Kidney (tissue), 14 donors: ENCODE data around the gene PTF1A. TPM values are rescaled to one million over a fixed set of nuclear protein-coding genes. Genes with fewer than 3 reads are reported as not detected.

Experiments used
- DNase-seq, 5 donors: peaks; one replicate each; pipeline ENCODE4 v3.0.0-alpha.2; 2013 to 2020
- FAIRE-seq: peaks from 2 replicates; lab custom pipeline; 2012; peaks lifted over from hg19 to GRCh38; lab: Jason Lieb, UNC
- H3K27ac ChIP-seq, 2 donors: one replicate each; pipeline ENCODE4 v1.7.0; 2013; ENCODE audit warnings: low read depth in 2 of 2, low read length in 2 of 2, inconsistent platforms in 1 of 2
- H3K27me3 ChIP-seq: one replicate; pipeline ENCODE4 v1.7.1; 2013; ENCODE audit warnings: low read length, inconsistent platforms; ENCODE audit not compliant: control insufficient read depth, insufficient read depth
- H3K36me3 ChIP-seq, 3 donors: one replicate each; pipeline versions ENCODE4 v1.7.0 to v1.7.1; 2013; ENCODE audit warnings: low read length in 3 of 3, control low read depth in 1 of 3, inconsistent platforms in 1 of 3; ENCODE audit not compliant: insufficient read depth in 3 of 3, control insufficient read depth in 2 of 3
- H3K4me1 ChIP-seq, 3 donors: one replicate each; pipeline versions ENCODE4 v1.7.0 to v1.7.1; 2013; ENCODE audit warnings: low read length in 3 of 3, inconsistent platforms in 1 of 3, low read depth in 1 of 3; ENCODE audit not compliant: control insufficient read depth in 2 of 3, insufficient read depth in 2 of 3
- H3K4me3 ChIP-seq, 3 donors: one replicate each; pipeline versions ENCODE4 v1.7.0 to v1.8.1; 2013; ENCODE audit warnings: low read length in 3 of 3, control low read depth in 1 of 3, inconsistent platforms in 1 of 3
- H3K9ac ChIP-seq, 3 donors: one replicate each; pipeline versions ENCODE4 v1.7.0 to v1.7.1; 2013; ENCODE audit warnings: low read length in 3 of 3, control low read depth in 1 of 3, inconsistent platforms in 1 of 3
- H3K9me3 ChIP-seq, 3 donors: one replicate each; pipeline versions ENCODE4 v1.7.0 to v1.7.1; 2013; ENCODE audit warnings: low read length in 3 of 3, control low read depth in 1 of 3, inconsistent platforms in 1 of 3; ENCODE audit not compliant: control insufficient read depth in 2 of 3, insufficient read depth in 1 of 3
- intact Hi-C: fragments of 100-400 bp; cut with DNase I; formaldehyde crosslinking; loops from one replicate; pipeline ENCODE4 v1.11.1; 2022
- polyA plus RNA-seq: library from polyadenylated mRNA; stranded (reverse); fragments of 350-450 nt; fragmentation: Illumina TruSeq; extraction: RNeasy Lipid Tissue Mini Kit (QIAGEN cat#74804); gene quantifications from one replicate; pipeline ENCODE4 v1.2.3, GENCODE V29; 2014; ENCODE audit warnings: low read depth, low replicate concordance; ENCODE audit not compliant: insufficient read depth
- total RNA-seq: library from RNA; stranded (reverse); fragmentation: NEBNext Ultra II Directional; extraction: Animal tissue kit (Norgen Biotek cat#: 25700); gene quantifications from one replicate; pipeline ENCODE4 v1.2.1, GENCODE V29; 2021
- TF ChIP-seq, protein P1 (sequence below): IDR thresholded peaks from 3 replicates; pipeline ENCODE4 v1.5.1; 2012; ENCODE audit warnings: mild to moderate bottlenecking, moderate library complexity, borderline replicate concordance; ENCODE audit not compliant: insufficient read depth; ENCODE audit errors: extremely low read depth
- donor health status: control.
- donor health status: control.
- donor health status: control.
- donor health status: control.
- donor health status: control.
- donor health status: DM: yes; HTN: yes; CAD: no.
- donor health status: Normal renal cell carcinoma (clear cell type).

PTF1A gene
- total and polyA plus RNA-seq, 2 donors from 2014 or later: not detected

DNA sequence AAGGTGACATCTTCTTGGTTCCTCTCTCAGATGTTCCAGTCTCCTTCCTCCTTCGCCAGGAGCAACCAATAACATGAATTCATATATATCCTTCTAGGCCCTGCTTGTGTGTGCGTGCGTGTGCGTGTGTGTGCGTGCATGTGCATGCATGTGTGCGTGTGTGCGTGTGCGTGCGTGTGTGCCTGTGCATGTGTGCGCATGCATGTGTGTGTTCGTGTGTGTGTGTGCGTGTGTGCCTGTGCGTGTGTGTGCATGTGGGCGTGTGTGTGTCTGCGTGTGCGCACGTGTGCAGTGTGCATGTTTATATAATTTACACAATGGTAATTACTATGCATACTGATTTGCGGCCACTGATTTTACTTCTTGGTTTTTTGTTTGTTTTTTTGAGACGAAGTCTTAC lies 43.9 kb upstream of the PTF1A start:
- Histone ChIP-seq H3K4me1 (no peaks in the 10 kb centered on the region), H3K36me3 (no peaks in the 10 kb centered on the region), H3K4me3 (no peak overlapping the region), H3K9ac (no peak overlapping the region), H3K27me3 (no peaks in the 10 kb centered on the region), H3K9me3 (no peaks in the 10 kb centered on the region), H3K27ac (no peak overlapping the region)
- TF ChIP-seq, protein P1, sequence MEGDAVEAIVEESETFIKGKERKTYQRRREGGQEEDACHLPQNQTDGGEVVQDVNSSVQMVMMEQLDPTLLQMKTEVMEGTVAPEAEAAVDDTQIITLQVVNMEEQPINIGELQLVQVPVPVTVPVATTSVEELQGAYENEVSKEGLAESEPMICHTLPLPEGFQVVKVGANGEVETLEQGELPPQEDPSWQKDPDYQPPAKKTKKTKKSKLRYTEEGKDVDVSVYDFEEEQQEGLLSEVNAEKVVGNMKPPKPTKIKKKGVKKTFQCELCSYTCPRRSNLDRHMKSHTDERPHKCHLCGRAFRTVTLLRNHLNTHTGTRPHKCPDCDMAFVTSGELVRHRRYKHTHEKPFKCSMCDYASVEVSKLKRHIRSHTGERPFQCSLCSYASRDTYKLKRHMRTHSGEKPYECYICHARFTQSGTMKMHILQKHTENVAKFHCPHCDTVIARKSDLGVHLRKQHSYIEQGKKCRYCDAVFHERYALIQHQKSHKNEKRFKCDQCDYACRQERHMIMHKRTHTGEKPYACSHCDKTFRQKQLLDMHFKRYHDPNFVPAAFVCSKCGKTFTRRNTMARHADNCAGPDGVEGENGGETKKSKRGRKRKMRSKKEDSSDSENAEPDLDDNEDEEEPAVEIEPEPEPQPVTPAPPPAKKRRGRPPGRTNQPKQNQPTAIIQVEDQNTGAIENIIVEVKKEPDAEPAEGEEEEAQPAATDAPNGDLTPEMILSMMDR: no peak
- FAIRE-seq (no peak), DNase-seq (no peak)
- intact Hi-C loops: no loop called here

DNA sequence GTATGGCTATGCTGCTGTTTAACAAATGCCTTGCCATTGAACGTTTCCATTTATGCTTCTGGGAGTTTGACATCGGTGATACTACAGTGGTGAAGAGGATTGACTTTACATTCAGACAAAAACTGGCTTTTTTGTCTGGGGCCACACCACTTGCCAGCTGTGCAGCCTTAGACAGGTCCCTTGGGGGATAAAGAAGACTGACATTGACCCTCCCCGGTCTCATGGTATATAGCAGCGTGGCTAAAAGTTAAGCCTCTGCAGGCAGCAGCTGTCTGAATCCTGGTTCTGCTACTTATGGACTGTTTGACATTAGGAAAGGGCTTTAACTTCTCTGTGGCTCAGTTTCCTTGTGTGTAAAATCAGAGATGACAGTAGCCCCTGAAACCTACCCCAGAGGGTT lies 42.0 kb upstream of the PTF1A start:
- no peak overlapping the region for H3K27ac ChIP-seq
- TF ChIP-seq, protein P1: no peak
- no peak overlapping the region for H3K9ac ChIP-seq
- no peaks in the 10 kb centered on the region for H3K27me3 ChIP-seq
- intact Hi-C loops: no loop called here
- no peak overlapping the region for H3K4me3 ChIP-seq
- H3K4me1 ChIP-seq: no peaks in the 10 kb centered on the region
- FAIRE-seq (no peak), DNase-seq (no peak)
- no peaks in the 10 kb centered on the region for H3K36me3 ChIP-seq
- no peaks in the 10 kb centered on the region for H3K9me3 ChIP-seq

DNA sequence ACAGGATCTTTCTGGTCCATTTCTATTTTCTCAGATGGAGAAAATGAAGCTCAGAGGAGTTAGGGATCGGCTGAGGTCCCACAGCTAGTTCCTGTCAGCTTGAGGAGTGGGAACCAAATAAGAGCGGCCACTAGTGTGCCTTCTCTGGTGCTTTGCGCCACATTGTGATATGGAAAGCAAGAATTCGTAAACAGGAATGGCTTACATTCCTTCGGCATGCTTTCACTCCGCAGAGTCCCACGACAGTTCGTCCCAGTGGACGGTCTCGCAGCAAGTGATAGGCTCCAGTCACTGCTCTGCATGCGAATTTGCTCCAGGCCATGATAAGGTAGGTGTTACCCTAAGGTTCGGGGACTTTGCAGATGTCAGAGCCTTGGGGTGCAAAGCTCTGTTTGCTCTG lies 41.5 kb upstream of the PTF1A start:
- no peaks in the 10 kb centered on the region for H3K27me3 ChIP-seq
- no peak overlapping the region for H3K4me3 ChIP-seq
- intact Hi-C loops: no loop called here
- DNase-seq: no peak
- no peaks in the 10 kb centered on the region for H3K36me3 ChIP-seq
- no peak overlapping the region for H3K9ac ChIP-seq
- no peaks in the 10 kb centered on the region for H3K9me3 ChIP-seq
- no peaks in the 10 kb centered on the region for H3K4me1 ChIP-seq
- H3K27ac ChIP-seq: no peak overlapping the region
- TF ChIP-seq, protein P1: no peak
- FAIRE-seq: no peak

DNA sequence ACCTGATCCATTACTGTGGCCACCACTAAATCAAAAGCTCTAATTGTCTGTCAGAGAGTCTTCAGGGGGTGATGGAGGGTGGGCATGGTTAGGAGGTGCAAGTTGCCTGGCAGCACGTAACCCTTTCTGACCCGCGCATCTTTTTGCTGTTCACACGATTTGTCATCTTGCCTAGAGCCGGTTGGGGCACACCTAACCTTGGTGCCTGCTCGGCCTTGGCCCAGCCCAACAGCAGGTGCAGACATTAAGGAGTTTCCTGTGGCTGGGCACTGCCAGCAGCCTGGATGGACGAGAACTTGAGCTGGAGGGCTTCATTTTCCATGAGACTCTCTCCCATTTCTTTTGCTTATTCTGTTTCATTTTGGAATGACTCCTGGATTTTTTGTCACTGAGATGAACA lies 41.0 kb upstream of the PTF1A start:
- intact Hi-C loops: no loop called here
- DNase-seq (no peak), FAIRE-seq (no peak)
- H3K4me3 ChIP-seq: no peak overlapping the region
- no peaks in the 10 kb centered on the region for H3K36me3 ChIP-seq
- H3K9ac ChIP-seq: no peak overlapping the region
- TF ChIP-seq, protein P1: no peak
- no peaks in the 10 kb centered on the region for H3K4me1 ChIP-seq
- H3K27me3 ChIP-seq: no peaks in the 10 kb centered on the region
- H3K9me3 ChIP-seq: no peaks in the 10 kb centered on the region
- no peak overlapping the region for H3K27ac ChIP-seq
